BE2C (cell line): ENCODE results near the gene PRRC1.

Source experiments
- DNase-seq: peaks from one replicate; pipeline ENCODE4 v3.0.0-alpha.2; 2020
- H3K27me3 ChIP-seq: fragments of 250-450 bp; sonication (Bioruptor Pico); 2 replicates; pipeline ENCODE4 v1.5.1; 2020; ENCODE audit warnings: mild to moderate bottlenecking
- H3K36me3 ChIP-seq: fragments of 250-450 bp; sonication (Bioruptor Pico); 2 replicates; pipeline ENCODE4 v1.5.1; 2020; ENCODE audit warnings: mild to moderate bottlenecking
- H3K4me1 ChIP-seq: fragments of 250-450 bp; sonication (Bioruptor Pico); 2 replicates; pipeline ENCODE4 v1.5.1; 2020
- H3K4me3 ChIP-seq: 2 replicates; pipeline ENCODE4 v1.5.1; 2011; ENCODE audit warnings: low read depth, low read length
- H3K9me3 ChIP-seq: fragments of 250-450 bp; sonication (Bioruptor Pico); 2 replicates; pipeline ENCODE4 v1.5.1; 2020
- CTCF ChIP-seq: IDR thresholded peaks from 2 replicates; pipeline ENCODE4 v1.5.1; 2012; ENCODE audit warnings: mild to moderate bottlenecking, low read depth, low read length

PRRC1 gene

GRCh38 chr5:127515693-127516440 lies 1.6 kb upstream of the PRRC1 start:
- Histone ChIP-seq H3K27me3 (no peaks in the 10 kb centered on the region; the same call in 1 of the 2 replicates), H3K9me3 (no peaks in the 10 kb centered on the region), H3K36me3 (peaks cover 5% of the 10 kb centered on the region; the same call in 1 of the 2 replicates), H3K4me3 (no peak overlapping the region), H3K4me1 (no peaks in the 10 kb centered on the region)
- DNase-seq = no peak
- TF ChIP-seq CTCF = no peak

- Histone ChIP-seq H3K4me1 (no peaks in the 10 kb centered on the region), H3K9me3 (no peaks in the 10 kb centered on the region), H3K27me3 (no peaks in the 10 kb centered on the region; the same call in 1 of the 2 replicates), H3K36me3 (peaks cover 5% of the 10 kb centered on the region), H3K4me3 (peak overlapping the region; percentile 89)
- DNase-seq = no peak
- TF ChIP-seq CTCF = no peak
These were observed 345 bp upstream of the PRRC1 start for GRCh38 chr5:127517110-127517479.

- DNase-seq = no peak
- H3K4me1 ChIP-seq = no peaks in the 10 kb centered on the region
These were observed 830 bp downstream of the PRRC1 start for GRCh38 chr5:127518319-127518621.

GRCh38 chr5:127519527-127519926 lies 2.1 kb downstream of the PRRC1 start:
- peaks cover 13% of the 10 kb centered on the region for H3K36me3 ChIP-seq
- H3K4me1 ChIP-seq = no peaks in the 10 kb centered on the region
- no peak for TF ChIP-seq CTCF
- no peaks in the 10 kb centered on the region for H3K27me3 ChIP-seq
- H3K4me3 ChIP-seq = no peak overlapping the region
- no peak for DNase-seq
- H3K9me3 ChIP-seq = no peaks in the 10 kb centered on the region

More at GRCh38 chr5:127518319-127518621, 830 bp downstream of the PRRC1 start:
- H3K9me3 ChIP-seq = no peaks in the 10 kb centered on the region
- H3K4me3 ChIP-seq = peak overlapping the region; percentile 89
- H3K36me3 ChIP-seq = peaks cover 5% of the 10 kb centered on the region
- TF ChIP-seq CTCF = no peak
- H3K27me3 ChIP-seq = no peaks in the 10 kb centered on the region

- Histone ChIP-seq H3K4me1 (no peaks in the 10 kb centered on the region), H3K27me3 (no peaks in the 10 kb centered on the region), H3K36me3 (peaks cover 27% of the 10 kb centered on the region), H3K9me3 (no peaks in the 10 kb centered on the region), H3K4me3 (no peak overlapping the region)
- no peak for DNase-seq
- no peak for TF ChIP-seq CTCF
These were observed 3.8 kb downstream of the PRRC1 start for GRCh38 chr5:127521138-127521770.

GRCh38 chr5:127525181-127525580 lies 7.7 kb downstream of the PRRC1 start:
- TF ChIP-seq CTCF = no peak
- no peaks in the 10 kb centered on the region for H3K9me3 ChIP-seq
- DNase-seq = no peak
- H3K36me3 ChIP-seq = peaks cover 37% of the 10 kb centered on the region
- H3K27me3 ChIP-seq = no peaks in the 10 kb centered on the region
- H3K4me3 ChIP-seq = no peak overlapping the region
- H3K4me1 ChIP-seq = no peaks in the 10 kb centered on the region
